Adipocyte (in vitro differentiated cells): ENCODE data around the gene RPS13.
"Not testable (repeated sequence)": the region's sequence is repeated elsewhere in the genome, so short reads cannot be mapped to it uniquely, and the experiment has no call there.

ENCODE experiments used
- DNase-seq: peaks from one replicate; pipeline ENCODE4 v3.0.0-alpha.2; 2015; ENCODE audit warnings: low read depth
- H3K27me3 ChIP-seq: replicated peaks from 2 replicates; pipeline ENCODE4 v1.7.0; 2013; ENCODE audit warnings: mild to moderate bottlenecking, low read length, moderate library complexity; ENCODE audit not compliant: control insufficient read depth, insufficient read depth
- H3K36me3 ChIP-seq: 2 replicates; pipeline ENCODE4 v1.7.0; 2013; ENCODE audit warnings: low read length, mild to moderate bottlenecking, moderate library complexity; ENCODE audit not compliant: control insufficient read depth, insufficient read depth, severe bottlenecking
- H3K4me1 ChIP-seq: 2 replicates; pipeline ENCODE4 v1.7.0; 2013; ENCODE audit warnings: mild to moderate bottlenecking, low read length, moderate library complexity; ENCODE audit not compliant: control insufficient read depth, insufficient read depth
- H3K4me3 ChIP-seq: 2 replicates; pipeline ENCODE4 v1.7.0; 2013; ENCODE audit warnings: mild to moderate bottlenecking, low read length, moderate library complexity
- H3K9ac ChIP-seq: 2 replicates; pipeline ENCODE4 v1.7.0; 2013; ENCODE audit warnings: mild to moderate bottlenecking, low read length, moderate library complexity
- H3K9me3 ChIP-seq: 2 replicates; pipeline ENCODE4 v1.7.0; 2013; ENCODE audit warnings: mild to moderate bottlenecking, low read length, moderate library complexity; ENCODE audit not compliant: control insufficient read depth

The RPS13 gene

DNA sequence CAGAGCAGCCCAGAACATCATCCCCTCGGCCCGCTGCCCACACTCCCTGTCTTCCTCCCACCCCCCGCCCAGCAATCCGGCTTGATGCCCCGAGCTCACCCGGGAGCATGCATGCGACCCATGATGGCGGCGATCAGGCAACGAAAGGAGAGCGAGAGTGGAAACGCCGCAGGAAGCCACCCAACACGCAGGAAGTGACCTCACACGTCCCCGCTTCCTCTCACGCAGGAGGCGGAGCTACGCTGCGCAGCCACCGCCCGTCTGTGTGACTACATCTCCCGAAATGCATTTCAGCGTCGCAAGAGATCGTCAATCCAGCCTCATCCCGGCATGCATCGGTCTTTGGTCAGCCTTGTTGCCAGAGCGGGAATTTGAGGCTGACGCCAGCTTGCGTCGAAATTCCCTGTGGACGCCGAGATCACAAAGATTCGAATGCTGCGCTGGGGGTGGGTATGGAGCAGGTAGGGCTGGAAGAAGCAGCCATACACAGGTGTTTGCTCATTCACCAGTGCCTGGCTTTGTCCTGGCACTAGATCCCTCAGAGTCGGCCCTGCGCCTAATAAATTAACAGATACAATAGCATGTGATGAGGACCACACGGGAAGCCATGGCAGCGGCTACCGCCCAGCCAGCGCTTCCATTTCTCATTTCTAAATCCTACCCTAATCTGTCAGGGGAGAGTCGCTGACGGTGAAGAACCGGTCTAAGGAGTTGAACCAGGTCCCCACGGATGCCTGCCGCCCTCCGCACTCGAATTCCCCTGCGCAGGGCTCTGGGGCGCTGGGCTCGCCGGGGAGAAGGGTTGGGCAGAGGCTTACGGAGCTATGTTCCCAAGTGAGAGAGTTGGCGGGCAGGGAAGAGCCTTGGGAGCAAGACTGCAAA, at the start of gene RPS13:
RPS13 (minus strand) TSS at position 148 of the 882 bp plus-strand sequence; CDS start at position 122, 26 bp downstream.
- peak within 1 kb of the TSS; percentile 97 for H3K4me3 ChIP-seq
- peaks cover 33% of the 10 kb centered on the region for H3K36me3 ChIP-seq
- no peaks in the 10 kb centered on the region for H3K27me3 ChIP-seq
- H3K9ac ChIP-seq = peak within 1 kb of the TSS; percentile 99
- H3K4me1 ChIP-seq = peaks cover 23% of the 10 kb centered on the region
- peak; percentile 100 for DNase-seq
- no peaks in the 10 kb centered on the region for H3K9me3 ChIP-seq

DNA sequence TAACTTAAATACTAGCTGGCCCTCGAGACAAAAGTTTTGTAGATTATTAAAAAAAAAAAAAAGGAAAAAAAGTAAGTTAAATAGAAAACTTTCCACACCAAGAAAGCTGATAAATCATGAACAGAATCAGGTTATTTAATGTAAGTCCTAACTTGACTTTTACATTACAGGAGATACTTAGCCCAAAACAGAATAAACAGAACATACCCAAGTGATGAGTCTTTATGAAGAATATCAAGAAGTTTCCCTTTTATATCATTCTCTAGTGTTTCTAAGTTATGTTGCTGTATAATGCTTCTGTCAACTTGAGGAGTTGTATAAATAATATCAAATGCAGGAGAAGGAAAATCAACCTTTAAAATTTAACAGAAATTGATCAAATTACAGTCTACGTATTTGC, 44.5 kb upstream of the RPS13 start:
- H3K9ac ChIP-seq = no peak overlapping the region
- H3K4me1 ChIP-seq = no peaks in the 10 kb centered on the region
- H3K9me3 ChIP-seq = no peaks in the 10 kb centered on the region
- peaks cover 89% of the 10 kb centered on the region for H3K36me3 ChIP-seq
- H3K4me3 ChIP-seq = no peak overlapping the region
- H3K27me3 ChIP-seq = no peaks in the 10 kb centered on the region
- no peak for DNase-seq

DNA sequence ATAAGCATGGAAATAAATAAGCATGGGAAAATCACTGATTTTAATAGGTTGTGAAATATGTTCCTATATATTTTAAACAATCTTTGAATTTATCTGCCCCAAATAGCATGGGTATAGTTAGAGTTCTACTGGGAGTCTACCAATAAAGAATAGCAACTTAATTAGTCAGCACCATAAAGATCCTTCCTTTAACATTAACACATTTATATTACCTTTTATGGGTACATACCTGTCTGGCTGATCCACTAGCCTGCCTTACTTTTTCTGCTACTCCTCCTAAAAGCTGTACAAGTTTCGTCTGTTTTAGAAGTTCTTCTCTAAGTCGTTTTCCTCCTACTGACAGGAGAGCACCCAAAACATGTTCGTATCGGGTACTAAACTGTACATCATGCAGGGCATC, 39.8 kb upstream of the RPS13 start:
- DNase-seq = no peak
- Histone ChIP-seq H3K9ac (no peak overlapping the region), H3K4me3 (no peak overlapping the region), H3K9me3 (no peaks in the 10 kb centered on the region), H3K36me3 (peaks cover 88% of the 10 kb centered on the region), H3K27me3 (no peaks in the 10 kb centered on the region), H3K4me1 (no peaks in the 10 kb centered on the region)

DNA sequence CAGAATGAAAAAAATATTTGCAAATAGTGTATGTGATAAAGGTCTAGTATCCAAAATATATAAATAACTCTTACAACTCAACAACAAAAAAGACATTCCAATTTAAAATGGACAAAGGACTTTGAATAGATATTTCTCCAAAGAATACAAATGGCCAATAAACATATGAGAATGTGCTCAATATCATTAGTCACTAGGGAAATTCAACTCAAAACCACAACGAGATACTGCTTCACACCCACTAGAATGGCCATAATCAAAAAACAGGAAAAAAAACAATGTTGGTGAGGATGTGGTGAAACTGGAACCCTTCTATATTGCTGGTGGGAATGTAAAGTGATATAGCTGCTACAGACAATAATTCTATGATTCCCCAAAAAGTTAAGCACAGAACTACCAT, 38.6 kb upstream of the RPS13 start:
- H3K9me3 ChIP-seq = no peaks in the 10 kb centered on the region
- no peaks in the 10 kb centered on the region for H3K27me3 ChIP-seq
- H3K4me3 ChIP-seq = no peak overlapping the region
- H3K9ac ChIP-seq = no peak overlapping the region
- H3K36me3 ChIP-seq = peaks cover 84% of the 10 kb centered on the region
- no peak for DNase-seq
- no peaks in the 10 kb centered on the region for H3K4me1 ChIP-seq

DNA sequence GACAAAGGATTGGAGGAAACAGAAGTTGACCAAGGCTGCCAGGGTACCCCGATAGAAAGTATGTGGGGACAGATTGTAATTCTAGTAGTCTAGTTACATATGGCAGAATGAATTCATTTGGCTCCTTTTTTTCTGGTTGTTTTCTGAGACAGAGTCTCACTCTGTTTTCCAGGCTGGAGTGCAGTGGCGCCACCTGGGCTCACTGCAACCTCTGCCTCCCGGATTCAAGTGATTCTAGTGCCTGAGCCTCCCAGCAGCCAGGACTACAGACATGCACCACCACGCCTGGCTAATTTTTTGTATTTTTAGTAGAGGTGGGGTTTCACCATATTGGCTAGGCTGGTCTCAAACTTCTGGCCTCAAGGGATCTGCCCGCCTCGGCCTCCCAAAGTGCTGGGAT, 30.3 kb upstream of the RPS13 start:
- H3K9me3 ChIP-seq, H3K27me3 ChIP-seq, H3K4me3 ChIP-seq, H3K4me1 ChIP-seq, H3K9ac ChIP-seq: not testable (repeated sequence)
- peaks cover 84% of the 10 kb centered on the region for H3K36me3 ChIP-seq
- peak; percentile 1 for DNase-seq

DNA sequence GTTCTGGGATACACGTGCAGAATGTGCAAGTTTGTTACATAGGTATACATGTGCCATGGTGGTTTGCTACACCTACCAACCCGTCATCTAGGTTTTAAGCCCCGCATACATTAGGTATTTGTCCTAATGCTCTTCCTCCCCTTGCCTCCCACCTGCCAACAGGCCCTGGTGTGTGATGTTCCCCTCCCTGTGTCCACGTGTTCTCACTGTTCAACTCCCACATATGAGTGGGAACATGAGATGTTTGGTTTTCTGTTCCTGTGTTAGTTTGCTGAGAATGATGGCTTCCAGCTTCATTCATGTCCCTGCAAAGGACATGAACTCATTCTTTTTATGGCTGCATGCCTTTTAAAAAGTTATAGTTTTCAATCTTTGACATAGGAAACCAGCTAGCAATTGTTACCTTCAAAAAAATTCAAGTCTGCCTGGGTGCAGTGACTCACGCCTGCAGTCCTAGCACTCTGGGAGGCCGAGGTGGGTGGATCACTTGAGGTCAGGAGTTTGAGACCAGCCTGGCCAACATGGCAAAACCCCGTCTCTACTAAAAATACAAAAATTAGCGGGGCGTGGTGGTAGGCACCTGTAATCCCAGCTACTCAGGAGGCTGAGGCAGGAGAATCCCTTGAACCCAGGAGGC, 28.1 kb upstream of the RPS13 start:
- not testable (repeated sequence) for H3K9me3 ChIP-seq, H3K4me3 ChIP-seq, H3K4me1 ChIP-seq, DNase-seq, H3K27me3 ChIP-seq, H3K9ac ChIP-seq
- peaks cover 89% of the 10 kb centered on the region for H3K36me3 ChIP-seq

DNA sequence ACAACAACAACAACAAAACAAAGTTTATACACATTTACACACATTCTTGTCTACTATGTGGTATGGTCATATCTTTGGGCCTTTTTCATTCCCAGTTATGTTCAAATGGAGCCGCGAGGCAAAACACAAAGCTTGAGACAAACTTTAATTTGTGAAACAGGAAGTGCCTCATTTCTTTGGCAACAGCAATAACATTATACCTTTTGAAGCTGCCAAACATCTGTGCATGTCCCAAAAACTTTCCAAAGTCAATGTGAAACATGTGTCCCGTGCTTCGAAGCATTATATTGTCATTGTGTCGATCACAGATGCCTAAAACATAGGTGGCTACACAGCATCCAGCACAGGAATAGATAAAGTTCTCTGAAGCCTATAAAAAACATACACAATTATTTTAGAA, 25.0 kb upstream of the RPS13 start:
- DNase-seq = peak; percentile 21
- Histone ChIP-seq H3K9ac (no peak overlapping the region), H3K9me3 (no peaks in the 10 kb centered on the region), H3K4me1 (no peaks in the 10 kb centered on the region), H3K4me3 (no peak overlapping the region), H3K36me3 (peaks cover 88% of the 10 kb centered on the region), H3K27me3 (no peaks in the 10 kb centered on the region)

DNA sequence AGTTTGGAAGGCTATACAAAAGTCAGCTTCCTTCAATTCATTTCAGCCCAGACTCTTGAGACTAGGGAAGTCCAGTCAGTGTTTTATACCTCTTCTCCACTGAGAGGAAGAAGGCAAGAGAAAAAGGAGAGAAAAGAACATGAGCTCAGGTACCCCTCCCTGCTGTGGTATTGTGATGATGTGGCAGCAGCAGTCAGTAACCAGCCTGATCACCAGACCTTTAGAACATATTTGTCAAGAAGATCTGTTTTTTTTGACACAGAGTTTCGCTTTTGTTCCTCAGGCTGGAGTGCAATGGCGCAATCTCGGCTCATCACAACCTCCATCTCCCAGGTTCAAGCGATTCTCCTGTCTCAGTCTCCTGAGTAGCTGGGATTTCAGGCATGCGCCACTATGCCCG, 21.2 kb upstream of the RPS13 start:
- H3K9me3 ChIP-seq = no peaks in the 10 kb centered on the region
- no peak for DNase-seq
- no peaks in the 10 kb centered on the region for H3K27me3 ChIP-seq
- H3K36me3 ChIP-seq = peaks cover 89% of the 10 kb centered on the region
- H3K9ac ChIP-seq = no peak overlapping the region
- no peak overlapping the region for H3K4me3 ChIP-seq
- no peaks in the 10 kb centered on the region for H3K4me1 ChIP-seq

DNA sequence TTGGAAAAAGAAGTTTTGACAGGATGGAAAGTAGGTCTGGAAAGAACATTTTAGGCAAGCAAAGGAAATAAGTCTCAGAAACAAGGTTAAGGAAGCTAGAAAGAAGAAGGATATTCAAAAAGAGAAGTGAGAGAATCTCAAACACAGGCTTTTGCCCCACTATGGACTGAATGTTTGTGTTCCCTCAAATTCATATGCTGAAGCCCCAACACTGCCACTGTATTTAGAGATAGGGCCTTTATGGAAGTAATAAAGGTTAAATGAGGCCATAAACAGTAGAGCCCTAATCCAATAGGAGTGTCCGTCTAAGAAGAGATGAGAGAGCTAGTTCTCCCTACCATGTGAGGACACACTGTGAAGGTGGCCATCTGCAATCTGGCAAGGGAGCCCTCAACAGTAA, 20.6 kb upstream of the RPS13 start:
- Histone ChIP-seq H3K27me3 (no peaks in the 10 kb centered on the region), H3K9me3 (no peaks in the 10 kb centered on the region), H3K4me3 (no peak overlapping the region), H3K4me1 (no peaks in the 10 kb centered on the region), H3K36me3 (peaks cover 88% of the 10 kb centered on the region), H3K9ac (no peak overlapping the region)
- DNase-seq = no peak

DNA sequence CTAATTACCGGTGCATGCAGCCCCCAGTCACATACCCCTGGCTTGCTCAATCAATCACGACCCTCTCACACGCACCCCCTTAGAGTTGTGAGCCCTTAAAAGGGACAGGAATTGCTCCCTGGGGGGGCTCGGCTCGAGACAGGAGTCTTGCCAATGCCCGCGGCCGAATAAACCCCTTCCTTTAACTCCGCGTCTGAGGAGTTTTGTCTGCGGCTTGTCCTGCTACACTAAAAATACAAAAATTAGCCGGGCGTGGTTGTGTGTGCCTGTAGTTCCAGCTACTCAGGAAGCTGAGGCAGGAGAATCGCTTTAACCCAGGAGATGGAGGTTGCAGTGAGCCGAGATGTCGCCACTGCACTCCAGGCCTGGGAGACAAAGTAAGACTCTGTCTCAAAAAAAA, 8.5 kb upstream of the RPS13 start:
- H3K9me3 ChIP-seq, H3K27me3 ChIP-seq, H3K4me3 ChIP-seq, H3K4me1 ChIP-seq, DNase-seq, H3K9ac ChIP-seq: not testable (repeated sequence)
- H3K36me3 ChIP-seq = peaks cover 55% of the 10 kb centered on the region

DNA sequence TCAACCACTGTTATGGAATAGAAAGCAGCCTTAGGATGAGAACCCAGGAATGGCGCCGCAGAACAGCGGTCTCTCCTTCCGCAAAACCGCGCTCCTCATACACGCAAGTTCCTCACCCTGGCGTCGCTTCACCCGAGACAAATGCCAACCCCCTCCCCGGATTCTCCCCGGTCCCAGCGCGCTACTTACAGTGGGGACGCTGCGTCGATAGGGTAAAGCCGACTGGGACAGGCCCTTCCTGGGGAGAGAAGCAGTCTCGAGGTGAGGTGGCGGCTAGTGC, 287 bp downstream of the RPS13 start:
- DNase-seq = no peak
- Histone ChIP-seq H3K4me1 (peaks cover 23% of the 10 kb centered on the region), H3K36me3 (peaks cover 33% of the 10 kb centered on the region), H3K27me3 (no peaks in the 10 kb centered on the region), H3K9ac (peak overlapping the region; percentile 99), H3K9me3 (no peaks in the 10 kb centered on the region), H3K4me3 (peak overlapping the region; percentile 97)
